HG03432 (cell line): ENCODE results near the gene MRPL49.

Source experiments
- ATAC-seq: cut with Tn5 transposase; IDR thresholded peaks from one replicate; pipeline ENCODE4 v1.9.1; 2021; ENCODE audit warnings: mild to moderate bottlenecking, moderate library complexity; ENCODE audit not compliant: unreplicated experiment

Gene MRPL49

DNA sequence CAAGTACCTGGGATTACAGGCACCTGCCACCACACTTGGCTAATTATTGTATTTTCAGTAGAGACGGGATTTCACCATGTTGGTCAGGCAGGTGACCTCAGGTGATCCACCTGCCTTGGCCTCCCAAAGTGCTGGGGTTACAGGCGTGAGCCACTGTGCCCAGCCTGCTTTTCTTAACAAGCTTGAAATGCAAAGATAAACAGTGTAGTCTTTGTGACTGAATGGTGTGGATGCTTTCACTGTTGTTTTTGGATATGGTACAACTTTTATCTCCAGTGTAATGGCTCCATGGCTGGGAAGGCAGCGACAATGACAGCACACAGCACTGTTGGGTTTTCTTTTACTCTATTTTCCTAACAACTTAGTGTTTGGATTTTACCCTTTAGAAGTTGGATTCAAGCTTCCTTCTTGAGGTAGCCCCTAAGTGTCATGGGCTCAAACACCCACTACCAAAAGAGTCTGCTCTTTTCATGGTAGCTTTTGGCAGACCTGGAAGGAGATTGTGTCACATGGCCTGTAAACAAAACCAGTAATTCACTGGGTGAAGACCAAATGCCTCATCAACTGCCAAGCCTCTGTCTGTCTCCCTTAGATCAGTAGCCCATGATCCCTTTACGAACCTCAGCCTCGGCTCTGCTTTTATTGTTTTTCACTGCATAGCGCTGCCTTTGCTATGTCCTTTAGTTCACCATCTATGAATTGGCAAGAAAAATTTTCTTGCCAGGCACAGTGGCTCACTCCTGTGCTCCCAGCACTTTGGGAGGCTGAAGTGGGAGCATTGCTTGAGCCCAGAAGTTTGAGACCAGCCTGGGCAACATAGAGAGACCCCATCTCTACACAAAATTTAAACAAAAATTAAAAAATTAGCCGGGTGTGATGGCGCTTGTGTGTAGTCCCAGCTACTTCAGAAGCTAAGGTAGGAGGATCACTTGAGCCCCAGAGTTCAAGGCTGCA is 19.7 kb upstream of the MRPL49 start:
- ATAC-seq: no peak

DNA sequence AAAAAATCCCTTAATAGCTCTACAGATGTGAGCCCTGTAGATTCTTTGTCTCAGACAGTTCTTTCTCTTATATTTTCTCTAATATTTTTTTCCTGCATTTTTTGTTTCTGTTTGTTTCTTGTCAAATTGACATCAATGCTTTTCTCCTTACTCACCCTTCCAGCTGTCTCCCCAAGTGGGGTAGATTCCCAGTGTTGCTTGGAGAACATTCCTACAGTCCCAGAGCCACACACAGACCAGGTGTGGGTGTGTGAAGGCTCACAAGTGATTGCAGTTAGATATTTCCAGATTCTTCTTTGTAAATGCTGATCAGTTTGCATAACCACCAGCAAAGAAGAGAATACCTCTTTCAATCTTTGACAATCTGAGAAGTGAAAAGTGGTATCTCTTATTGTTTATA is 18.6 kb upstream of the MRPL49 start:
- no peak for ATAC-seq

DNA sequence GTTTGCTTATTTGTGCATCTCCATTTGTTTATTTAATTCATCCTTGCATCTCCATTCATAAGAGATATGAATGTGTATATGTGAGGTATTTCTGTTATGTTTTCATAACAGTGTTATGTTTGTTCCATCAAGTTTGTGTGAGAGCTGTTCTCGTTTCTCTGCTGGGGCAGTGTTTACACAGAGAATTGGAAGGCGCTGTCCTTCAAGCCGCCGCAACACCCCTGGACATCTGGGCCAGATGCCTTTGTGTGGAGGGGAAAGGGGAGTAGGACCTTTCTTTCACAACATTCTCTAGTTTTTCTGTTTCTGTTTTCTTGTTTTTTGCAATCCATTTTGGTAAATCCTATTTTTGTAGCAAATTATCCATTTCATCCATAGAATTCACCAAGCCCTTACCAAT is 17.5 kb upstream of the MRPL49 start:
- no peak for ATAC-seq

DNA sequence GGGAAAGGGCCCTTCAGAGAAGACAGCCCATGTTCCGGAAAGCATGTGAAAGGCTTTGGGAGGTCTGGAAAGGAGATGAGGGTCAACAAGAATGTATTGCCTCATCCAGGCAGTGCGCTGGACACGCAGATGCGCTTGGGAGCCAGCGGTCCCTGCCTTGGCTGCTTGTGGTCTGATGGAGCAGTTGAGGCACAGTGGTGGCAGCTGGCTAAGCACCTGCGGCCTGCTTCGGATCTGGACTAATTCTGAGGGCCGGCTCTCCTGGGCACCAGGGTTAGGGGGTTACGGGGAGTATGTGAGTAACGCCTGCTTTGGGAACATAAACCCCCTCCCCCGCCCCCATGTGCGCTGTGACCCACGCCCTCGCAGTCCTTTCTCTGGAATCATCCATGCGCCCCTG is 15.0 kb upstream of the MRPL49 start:
- no peak for ATAC-seq

DNA sequence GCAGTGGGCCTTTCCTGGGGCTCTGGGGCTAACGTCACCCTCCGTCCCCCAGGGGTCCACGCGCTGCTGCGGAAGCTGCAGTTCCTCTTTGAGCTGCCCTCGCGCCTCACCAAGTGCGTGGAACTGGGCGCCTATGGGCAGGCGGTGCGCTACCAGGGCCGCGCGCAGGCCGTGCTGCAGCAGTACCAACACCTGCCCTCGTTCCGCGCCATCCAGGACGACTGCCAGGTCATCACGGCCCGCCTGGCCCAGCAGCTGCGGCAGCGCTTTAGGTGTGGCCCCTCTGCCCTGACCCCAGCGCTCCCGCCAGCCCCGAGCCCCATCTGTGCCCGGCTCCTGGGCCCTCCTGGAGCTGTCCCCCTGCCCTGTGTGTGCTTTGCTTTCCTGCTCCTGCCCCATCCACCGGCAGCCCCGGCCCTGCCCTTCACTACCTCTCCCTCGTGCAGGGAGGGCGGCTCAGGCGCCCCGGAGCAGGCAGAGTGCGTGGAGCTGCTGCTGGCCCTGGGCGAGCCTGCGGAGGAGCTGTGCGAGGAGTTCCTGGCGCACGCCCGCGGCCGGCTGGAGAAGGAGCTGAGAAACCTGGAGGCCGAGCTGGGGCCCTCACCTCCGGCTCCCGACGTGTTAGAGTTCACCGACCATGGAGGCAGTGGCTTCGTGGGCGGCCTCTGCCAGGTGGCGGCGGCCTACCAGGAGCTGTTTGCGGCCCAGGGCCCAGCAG is 14.2 kb upstream of the MRPL49 start:
- ATAC-seq: no peak

DNA sequence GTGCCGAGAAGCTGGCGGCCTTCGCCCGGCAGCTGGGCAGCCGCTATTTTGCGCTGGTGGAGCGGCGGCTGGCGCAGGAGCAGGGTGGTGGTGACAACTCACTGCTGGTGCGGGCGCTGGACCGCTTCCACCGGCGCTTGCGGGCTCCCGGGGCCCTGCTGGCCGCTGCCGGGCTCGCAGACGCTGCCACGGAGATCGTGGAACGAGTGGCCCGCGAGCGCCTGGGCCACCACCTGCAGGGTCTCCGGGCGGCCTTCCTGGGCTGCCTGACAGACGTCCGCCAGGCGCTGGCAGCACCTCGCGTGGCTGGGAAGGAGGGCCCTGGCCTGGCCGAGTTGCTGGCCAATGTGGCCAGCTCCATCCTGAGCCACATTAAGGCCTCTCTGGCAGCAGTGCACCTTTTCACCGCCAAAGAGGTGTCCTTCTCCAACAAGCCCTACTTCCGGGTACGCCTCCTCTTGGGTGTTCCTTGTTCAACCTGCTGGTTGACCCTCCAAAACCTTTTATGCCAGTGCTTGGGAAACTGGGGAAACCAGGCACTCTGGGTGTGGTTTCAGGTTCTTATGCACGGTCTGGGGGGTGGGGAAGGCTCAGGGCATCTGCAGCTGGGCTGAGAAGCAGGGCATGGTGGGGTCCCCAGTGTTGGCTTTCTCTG is 13.5 kb upstream of the MRPL49 start:
- ATAC-seq: no peak

DNA sequence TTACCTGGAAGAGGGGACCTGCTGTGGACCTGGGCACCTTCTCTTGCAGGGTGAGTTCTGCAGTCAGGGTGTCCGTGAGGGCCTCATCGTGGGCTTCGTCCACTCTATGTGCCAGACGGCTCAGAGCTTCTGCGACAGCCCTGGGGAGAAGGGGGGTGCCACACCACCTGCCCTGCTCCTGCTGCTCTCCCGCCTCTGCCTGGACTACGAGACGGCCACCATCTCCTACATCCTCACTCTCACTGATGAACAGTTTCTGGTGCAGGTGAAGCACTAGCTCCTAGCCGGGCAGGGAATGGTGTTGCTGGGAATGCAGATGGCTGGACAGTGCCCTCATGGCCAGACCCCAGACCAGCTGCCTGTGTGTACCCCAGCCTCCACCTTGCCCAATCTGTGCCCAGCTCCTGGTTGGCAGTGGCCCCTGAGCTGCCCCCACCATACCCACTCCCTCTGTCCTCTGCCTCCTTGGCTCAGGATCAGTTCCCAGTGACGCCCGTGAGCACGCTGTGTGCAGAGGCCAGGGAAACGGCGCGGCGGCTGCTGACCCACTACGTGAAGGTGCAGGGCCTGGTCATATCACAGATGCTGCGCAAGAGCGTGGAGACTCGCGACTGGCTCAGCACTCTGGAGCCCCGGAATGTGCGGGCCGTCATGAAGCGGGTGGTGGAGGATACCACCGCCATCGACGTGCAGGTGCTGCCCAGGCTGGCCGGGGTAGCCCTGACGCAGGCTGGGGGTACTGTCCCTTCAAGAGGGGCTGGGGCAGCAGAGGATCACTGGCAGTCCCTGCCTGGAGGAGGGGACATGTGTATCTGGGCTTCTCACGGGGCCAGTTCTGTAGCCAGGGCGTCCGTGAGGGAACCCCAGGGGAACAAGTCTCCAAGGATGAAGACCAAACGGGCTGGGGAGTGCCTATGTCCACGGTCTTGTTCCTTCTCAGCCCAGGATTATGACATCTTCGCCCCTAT is 12.6 kb upstream of the MRPL49 start:
- no peak for ATAC-seq

DNA sequence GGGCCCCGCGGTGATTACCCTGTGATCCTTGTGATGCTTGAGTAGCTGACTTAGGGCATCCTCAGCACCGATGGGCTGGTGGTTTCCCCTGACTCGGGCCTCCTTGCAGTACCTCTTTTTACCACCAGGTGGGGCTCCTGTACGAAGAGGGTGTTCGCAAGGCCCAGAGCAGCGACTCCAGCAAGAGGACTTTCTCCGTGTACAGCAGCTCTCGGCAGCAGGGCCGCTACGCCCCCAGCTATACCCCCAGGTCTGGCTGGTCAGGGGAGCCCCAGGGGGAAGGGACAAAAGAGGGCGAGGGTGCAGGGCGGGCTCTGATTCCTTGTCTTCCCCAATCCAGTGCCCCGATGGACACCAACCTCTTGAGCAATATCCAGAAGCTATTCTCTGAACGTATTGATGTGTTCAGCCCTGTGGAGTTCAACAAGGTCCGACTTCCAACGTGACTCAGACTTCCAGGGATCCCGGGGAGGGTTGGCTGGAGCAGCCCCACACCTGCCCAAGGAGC is 11.7 kb upstream of the MRPL49 start:
- no peak for ATAC-seq

DNA sequence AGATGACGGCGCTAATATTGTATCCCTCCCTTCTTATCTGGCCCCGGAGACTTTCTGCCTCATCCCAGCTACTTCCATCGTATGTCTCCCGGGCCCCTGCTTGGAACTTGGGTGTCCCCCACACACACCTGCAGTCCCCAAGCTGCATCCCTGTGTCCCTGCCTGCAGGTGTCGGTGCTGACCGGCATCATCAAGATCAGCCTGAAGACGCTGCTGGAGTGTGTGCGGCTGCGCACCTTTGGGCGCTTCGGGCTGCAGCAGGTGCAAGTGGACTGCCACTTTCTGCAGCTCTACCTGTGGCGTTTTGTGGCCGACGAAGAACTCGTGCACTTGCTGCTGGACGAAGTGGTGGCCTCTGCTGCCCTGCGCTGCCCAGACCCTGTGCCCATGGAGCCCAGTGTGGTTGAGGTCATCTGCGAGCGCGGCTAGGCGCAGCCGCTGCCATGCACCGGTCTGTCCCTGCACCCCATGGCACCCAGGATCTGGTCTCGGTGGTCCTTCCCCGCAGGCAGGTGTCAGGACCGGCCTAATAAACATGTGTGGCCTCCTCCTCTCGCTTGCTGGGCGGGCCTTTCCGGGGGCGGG is 10.9 kb upstream of the MRPL49 start:
- ATAC-seq: no peak

DNA sequence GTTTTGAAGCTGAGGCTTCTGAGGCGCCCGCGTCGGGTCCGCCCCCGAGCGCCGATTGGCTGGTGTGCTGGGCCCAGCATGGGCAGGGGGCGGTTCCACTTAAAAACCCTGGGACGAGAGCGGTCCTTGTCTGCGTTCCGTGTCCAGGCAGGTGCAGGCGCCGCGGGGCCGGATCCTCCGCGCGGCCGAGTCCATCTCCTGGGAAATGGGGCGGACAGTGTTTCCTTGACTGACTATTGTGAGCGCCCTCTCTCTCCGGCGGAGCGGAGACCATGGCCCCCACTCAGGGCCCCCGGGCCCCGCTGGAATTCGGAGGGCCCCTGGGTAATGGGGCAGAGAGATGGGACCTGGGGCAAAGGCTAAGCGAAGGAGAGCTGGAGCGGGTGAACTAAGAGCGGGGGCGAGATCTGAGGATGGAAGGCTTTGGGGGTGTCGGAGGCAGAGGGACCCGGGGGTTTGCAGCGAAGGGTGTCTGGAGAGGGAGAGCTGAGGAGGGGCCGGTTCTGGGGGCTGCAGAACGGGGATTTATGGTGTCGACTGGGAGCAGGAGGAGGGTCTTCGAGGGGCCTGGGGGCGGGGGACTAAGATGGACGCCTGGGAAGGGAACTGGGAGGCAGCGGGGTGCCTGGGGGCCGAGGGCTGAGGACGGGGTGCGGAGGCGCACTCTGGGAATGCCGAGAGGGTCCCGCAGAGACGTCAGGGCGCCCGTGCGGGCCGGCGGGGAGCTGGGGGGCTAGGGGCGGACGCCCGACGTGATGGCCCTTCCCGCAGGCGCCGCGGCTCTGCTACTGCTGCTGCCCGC is 10.2 kb upstream of the MRPL49 start, which contains the start of gene TM7SF2:
Gene TM7SF2 (plus strand): TSS at position 129 of the 802 bp plus-strand sequence. CDS start 144 bp downstream, at position 273.
- ATAC-seq: peak; percentile 57

DNA sequence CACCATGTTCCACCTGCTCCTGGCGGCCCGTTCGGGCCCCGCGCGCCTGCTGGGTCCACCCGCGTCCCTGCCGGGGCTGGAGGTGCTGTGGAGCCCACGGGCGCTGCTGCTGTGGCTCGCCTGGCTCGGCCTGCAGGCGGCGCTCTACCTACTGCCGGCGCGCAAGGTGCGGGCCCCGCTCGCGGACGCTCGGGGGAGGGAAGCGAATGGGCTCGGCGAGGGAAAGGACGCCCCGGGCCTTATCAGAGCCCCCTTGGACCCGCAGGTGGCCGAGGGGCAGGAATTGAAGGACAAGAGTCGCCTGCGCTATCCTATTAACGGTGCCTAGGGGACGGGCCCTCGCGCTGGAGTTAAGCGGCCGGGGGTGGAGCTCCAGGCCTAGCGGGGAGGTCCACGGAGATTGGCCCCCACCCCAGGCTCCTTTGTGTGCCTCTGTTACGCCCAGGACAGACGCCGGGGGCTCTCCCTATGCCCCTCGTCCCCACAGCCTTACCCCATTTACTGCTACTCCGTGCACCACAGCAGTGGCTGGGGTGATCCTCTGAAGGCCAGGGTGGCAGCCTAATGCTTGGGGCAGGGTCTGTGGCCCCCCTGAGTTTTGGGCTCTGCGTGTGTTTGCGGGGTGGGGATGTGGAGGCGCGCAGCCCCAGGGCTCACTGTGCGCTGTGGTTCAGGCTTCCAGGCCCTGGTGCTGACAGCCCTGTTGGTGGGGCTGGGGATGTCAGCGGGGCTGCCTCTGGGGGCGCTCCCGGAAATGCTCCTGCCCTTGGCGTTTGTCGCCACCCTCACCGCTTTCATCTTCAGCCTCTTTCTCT is 9.4 kb upstream of the MRPL49 start:
- ATAC-seq: peak; percentile 37

DNA sequence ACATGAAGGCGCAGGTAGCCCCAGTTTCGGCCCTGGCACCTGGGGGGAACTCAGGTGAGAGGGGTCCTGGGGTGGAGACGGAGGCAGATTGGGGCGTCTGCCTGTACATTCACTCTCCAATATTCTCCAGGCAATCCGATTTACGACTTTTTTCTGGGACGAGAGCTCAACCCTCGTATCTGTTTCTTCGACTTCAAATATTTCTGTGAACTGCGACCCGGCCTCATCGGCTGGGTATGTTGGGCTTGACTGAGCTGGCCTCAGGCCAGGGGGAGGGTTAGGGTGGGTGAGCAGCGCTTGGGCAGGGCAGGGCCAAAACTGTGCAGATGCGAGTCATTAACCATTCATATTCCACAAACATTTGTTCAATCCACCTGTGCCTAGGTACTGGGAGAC is 8.8 kb upstream of the MRPL49 start:
- no peak for ATAC-seq

DNA sequence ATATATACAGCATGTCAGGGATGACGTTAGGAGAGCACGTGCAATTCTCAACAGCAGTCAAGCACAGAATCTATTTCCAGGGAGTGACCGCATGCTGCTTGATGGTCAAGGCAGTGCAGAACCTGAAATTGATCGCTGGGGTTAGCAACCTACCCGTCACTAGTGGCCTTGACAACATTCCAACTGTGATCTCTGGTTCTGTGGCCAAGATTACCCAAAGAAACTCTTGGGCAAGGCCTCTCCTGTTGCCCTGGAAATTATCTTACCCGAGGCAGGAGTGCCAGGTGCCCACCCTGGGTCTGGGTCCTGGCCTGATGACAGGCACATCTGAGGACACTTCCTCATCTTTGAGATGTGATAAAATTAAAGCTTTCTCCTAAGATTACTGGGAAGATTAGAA is 8.3 kb upstream of the MRPL49 start:
- no peak for ATAC-seq

DNA sequence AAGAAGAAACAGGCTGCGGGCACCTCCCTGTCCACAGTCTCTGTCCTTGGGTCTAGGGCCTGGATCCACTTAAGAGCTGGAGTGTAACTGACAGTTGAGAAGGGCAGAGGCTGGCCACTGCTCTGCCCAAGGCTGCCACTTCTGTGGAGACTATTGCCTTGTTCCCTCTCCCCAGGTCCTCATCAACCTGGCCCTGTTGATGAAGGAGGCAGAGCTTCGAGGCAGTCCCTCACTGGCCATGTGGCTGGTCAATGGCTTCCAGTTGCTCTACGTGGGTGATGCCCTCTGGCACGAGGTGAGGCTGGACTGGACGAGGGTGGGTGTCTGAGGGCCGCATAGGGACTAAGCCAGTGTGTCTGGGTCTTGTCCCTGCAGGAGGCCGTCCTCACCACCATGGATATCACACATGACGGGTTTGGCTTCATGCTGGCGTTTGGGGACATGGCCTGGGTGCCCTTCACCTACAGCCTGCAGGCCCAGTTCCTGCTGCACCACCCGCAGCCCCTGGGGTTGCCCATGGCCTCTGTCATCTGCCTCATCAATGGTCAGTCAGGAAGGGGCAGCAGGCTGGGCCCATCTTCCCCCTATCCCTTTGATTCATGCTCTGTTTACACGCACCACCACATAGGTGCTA is 7.5 kb upstream of the MRPL49 start:
- ATAC-seq: no peak

DNA sequence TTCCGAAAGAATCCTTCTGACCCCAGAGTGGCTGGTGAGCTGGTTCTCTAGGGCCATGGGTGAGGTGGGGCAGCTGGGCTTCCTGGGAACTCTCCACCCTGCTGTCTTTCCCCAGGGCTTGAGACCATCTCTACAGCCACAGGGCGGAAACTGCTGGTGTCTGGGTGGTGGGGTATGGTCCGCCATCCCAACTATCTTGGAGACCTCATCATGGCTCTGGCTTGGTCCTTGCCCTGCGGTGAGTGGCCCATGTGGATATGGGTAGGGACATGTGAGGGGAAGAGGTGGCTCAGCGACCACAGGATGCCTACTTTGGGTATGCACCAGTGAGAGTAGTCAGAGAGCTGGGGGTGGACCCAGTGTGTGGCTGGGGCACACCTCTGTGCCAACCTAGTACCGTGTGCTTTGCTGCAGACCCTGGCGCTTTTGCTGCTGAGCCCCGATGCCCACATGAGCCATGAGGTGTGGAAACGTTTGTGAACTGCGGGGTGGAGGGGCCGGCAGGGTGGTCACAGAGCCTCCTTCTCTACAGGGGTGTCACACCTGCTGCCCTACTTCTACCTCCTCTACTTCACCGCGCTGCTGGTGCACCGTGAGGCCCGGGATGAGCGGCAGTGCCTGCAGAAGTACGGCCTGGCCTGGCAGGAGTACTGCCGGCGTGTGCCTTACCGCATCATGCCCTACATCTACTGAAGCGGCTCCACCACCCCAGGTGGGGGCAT is 6.6 kb upstream of the MRPL49 start:
- ATAC-seq: no peak

DNA sequence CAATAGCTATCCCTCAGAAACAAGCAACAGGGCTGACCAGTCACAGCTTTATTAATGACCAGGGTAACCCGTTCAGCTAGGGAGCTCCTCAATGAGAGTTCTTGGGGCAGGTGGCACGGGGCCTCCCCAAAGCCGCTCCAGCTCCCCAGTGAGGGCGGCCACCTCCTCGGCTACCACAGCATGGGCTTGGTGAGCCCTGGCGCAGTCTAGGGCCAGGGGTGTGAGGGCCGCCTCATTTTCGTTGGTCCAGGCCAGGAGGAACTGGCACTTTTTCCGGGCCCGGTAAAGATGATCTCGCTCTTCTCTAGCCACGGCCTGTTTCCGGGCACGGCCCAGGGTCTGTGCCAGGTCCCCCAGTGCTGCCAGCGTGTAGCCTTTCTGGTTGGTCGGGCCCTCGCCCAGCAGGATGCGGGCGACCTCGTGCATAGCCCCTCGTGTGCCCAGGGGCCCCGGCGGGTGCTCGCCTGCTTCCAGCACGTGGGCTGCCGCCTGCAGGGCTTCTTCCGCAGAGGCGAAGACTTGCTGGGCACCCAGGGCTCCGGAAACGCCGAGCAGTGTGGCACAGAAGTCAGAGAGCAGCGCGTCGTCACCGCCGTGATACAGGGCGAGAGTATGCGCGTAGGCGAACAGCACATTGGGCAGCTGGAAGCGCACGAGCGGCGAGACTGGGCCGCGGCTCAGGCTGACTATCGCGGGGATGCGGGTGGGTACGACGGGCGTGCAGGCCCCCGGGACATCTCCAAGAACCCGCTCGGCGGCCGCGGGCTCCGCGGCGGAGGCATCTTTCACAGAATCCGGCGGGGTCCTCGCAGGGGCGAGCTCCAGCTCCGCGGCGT is 5.5 kb upstream of the MRPL49 start:
- ATAC-seq: peak; percentile 2
